Lower lobe of right lung (tissue), 2 donors: ENCODE results near the gene TDRD6. TPM values are rescaled to one million over a fixed set of nuclear protein-coding genes. Genes with fewer than 3 reads are reported as not detected.

Experiments
- ATAC-seq, 2 donors: fragments of 200-7000 bp; cut with Tn5 transposase; one replicate each; pipeline ENCODE4 v1.9.1; 2020 to 2022; ENCODE audit warnings: mild to moderate bottlenecking in 2 of 2, moderate library complexity in 2 of 2
- DNase-seq: peaks from one replicate; pipeline ENCODE4 v3.0.0-alpha.2; 2020
- H3K27ac ChIP-seq: fragments of 200-600 bp; one replicate; pipeline ENCODE4 v1.8.0; 2022
- H3K27me3 ChIP-seq: fragments of 200-600 bp; one replicate; pipeline ENCODE4 v1.8.0; 2022; ENCODE audit warnings: low read depth
- H3K36me3 ChIP-seq: fragments of 200-600 bp; one replicate; pipeline ENCODE4 v1.8.0; 2022; ENCODE audit warnings: mild to moderate bottlenecking
- H3K4me1 ChIP-seq: fragments of 200-600 bp; one replicate; pipeline ENCODE4 v1.8.0; 2022
- H3K4me3 ChIP-seq: fragments of 200-600 bp; one replicate; pipeline ENCODE4 v1.8.0; 2022; ENCODE audit warnings: mild to moderate bottlenecking
- H3K9me3 ChIP-seq: fragments of 200-600 bp; one replicate; pipeline ENCODE4 v1.8.0; 2022
- intact Hi-C: fragments of 100-400 bp; cut with DNase I; formaldehyde crosslinking; loops from one replicate; pipeline ENCODE4 v1.11.0; 2022
- total RNA-seq: library from RNA; stranded (reverse); fragmentation: NEBNext Ultra II Directional; extraction: Animal tissue kit (Norgen Biotek cat#: 25700); gene quantifications from one replicate; pipeline ENCODE4 v1.2.1, GENCODE V29; 2021
- TF ChIP-seq, protein P1 (sequence below): fragments of 200-600 bp; IDR thresholded peaks from one replicate; pipeline ENCODE4 v1.8.0; 2022; ENCODE audit warnings: antibody characterized with exemption, mild to moderate bottlenecking
- donor health status: DM: no; HTN: yes; CAD: no; lungs with severe emphysema.

Gene TDRD6
- total RNA-seq, 1 donor from 2014 or later = 0.47 TPM

DNA sequence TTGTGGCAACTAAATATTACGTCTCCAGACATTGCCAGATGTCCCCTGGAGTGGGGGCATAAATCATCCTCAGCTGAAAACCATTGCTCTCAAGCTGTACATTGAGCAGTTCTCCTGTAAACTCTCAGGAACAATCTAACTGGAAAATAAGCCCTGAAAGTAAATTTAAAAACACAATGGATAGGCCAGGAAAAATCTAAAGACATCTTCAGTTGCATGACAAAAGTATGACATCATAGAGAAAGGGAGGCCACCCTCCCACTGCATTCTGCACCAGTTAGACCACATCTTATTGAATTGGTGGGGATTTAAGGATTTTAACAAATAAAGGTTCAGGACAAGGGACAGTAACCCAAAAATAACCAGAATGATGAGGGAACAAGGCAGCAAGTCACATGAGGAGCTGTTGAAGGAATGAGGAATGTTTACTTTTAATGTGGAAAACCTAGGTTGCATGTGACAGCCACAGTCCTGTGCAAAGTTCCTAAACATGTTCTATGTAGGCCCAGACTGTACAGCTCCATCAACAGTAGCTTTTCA is 42.2 kb downstream of the TDRD6 start:
- DNase-seq = no peak
- TF ChIP-seq, protein P1, sequence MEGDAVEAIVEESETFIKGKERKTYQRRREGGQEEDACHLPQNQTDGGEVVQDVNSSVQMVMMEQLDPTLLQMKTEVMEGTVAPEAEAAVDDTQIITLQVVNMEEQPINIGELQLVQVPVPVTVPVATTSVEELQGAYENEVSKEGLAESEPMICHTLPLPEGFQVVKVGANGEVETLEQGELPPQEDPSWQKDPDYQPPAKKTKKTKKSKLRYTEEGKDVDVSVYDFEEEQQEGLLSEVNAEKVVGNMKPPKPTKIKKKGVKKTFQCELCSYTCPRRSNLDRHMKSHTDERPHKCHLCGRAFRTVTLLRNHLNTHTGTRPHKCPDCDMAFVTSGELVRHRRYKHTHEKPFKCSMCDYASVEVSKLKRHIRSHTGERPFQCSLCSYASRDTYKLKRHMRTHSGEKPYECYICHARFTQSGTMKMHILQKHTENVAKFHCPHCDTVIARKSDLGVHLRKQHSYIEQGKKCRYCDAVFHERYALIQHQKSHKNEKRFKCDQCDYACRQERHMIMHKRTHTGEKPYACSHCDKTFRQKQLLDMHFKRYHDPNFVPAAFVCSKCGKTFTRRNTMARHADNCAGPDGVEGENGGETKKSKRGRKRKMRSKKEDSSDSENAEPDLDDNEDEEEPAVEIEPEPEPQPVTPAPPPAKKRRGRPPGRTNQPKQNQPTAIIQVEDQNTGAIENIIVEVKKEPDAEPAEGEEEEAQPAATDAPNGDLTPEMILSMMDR = no peak
- Histone ChIP-seq H3K36me3 (no peaks in the 10 kb centered on the region), H3K27me3 (peaks cover under 1% of the 10 kb centered on the region), H3K27ac (no peak overlapping the region), H3K4me1 (peaks cover 4% of the 10 kb centered on the region), H3K4me3 (no peak overlapping the region), H3K9me3 (no peaks in the 10 kb centered on the region)
- no peak for ATAC-seq
- intact Hi-C loops = no loop called here

DNA sequence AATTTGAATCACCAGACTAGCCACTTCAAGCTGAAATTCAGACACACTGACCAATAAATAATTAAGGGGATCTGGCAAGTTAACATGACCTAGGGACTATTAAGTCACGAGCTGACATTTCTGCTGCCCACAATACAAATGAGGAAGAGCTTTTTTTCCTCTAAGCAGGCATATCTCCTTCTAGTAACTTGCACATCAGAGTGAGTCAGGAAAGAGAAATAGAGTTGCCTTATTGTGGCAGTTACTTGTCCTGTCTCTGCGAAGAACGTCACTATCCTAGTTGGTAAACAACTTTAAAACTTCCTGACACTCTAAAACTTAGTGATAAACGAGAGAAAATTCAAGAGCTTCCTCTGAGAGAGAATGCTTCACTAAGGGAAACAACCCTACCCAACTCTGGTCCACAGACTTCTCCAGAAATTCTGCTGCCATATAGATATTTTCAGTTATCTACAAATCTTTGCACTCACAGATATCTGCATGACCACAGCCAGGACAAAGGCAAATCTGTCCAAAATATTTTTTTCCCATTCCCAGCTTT is 43.3 kb downstream of the TDRD6 start:
- no peak for DNase-seq
- Histone ChIP-seq H3K9me3 (no peaks in the 10 kb centered on the region), H3K36me3 (no peaks in the 10 kb centered on the region), H3K27ac (no peak overlapping the region), H3K4me1 (peaks cover 13% of the 10 kb centered on the region), H3K4me3 (no peak overlapping the region), H3K27me3 (peaks cover 12% of the 10 kb centered on the region)
- ATAC-seq = peak; percentile 50 to 61
- TF ChIP-seq, protein P1 = no peak
- intact Hi-C loops = no loop called here

DNA sequence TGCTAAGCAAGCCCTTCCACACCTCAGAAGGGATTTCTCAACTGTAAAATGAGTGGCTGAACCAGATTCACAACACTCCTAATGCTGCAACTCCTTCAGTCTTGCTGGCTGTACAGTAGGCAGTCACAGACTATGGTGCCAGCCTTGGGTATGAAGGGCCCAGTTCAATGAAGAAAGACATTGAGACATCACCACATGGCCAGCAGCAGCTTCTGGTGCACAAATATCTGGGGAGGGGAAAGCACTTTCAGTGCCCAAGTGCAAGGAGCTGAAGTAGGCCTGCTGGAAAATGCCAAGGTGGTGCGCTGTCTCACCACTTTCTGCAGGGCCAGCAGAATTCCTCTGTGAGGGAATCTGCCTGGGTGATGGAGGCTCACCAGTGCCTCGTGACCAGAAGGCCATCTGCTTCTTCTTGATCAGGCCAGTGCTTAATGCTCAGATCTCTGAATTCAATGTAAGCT is 45.7 kb downstream of the TDRD6 start:
- H3K9me3 ChIP-seq = no peaks in the 10 kb centered on the region
- no peaks in the 10 kb centered on the region for H3K36me3 ChIP-seq
- peaks cover 13% of the 10 kb centered on the region for H3K4me1 ChIP-seq
- H3K27me3 ChIP-seq = peaks cover 35% of the 10 kb centered on the region
- no peak overlapping the region for H3K4me3 ChIP-seq
- TF ChIP-seq, protein P1 = no peak
- H3K27ac ChIP-seq = no peak overlapping the region
- intact Hi-C loops = no loop called here
- DNase-seq (no peak), ATAC-seq (no peak)

DNA sequence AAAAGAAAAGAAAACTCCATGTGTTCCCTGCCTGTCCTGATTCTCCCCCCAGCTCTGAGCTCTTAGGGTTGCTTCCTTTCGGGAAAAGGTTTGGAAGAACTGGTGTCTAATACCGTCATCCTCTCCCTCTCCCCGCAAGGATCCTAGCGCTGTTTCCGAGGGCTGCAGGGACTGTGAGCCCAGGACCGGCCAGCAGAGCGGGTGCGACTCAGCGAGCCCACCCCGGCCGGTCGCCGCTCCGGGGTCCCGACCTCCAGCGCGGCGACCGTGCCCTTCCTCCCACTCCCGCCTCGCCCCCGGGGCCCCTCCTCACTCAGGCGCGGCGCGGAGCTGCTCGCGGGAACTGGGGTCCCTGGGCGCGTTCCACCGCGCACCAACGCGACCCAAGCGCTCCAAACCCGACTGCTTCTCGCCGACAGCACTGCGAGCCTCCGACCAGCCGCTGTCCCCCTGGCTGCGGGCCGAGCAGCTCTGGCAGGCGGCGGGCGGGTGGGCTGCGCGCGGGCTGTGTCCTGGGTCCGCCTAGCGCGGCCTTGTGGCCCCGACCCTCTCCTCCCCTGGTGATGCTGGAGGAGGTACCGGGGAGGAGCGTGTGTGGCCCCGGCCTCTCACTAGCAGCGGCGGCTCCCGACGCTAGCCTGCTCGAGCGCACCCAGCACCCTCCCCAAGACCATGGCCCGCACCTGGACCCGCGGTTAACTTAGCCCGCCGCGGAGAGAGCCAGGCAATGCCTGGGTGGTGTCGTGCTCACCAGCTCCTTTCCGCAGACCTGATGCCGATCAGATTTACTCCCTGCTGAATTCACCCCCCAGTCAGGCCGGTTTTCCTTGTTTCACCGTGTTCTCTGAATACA is 47.4 kb downstream of the TDRD6 start, which contains the start of gene PLA2G7:
TSS of gene PLA2G7 (minus strand) at position 509 of the 853 bp plus-strand sequence. CDS start 12,484 bp downstream, outside the sequence.
- H3K27me3 ChIP-seq = peaks cover 35% of the 10 kb centered on the region
- H3K4me3 ChIP-seq = peak within 1 kb of the TSS; percentile 60
- H3K4me1 ChIP-seq = peaks cover 13% of the 10 kb centered on the region
- ATAC-seq = peak; percentile 71 to 75
- no peaks in the 10 kb centered on the region for H3K36me3 ChIP-seq
- no peaks in the 10 kb centered on the region for H3K9me3 ChIP-seq
- intact Hi-C loops = no loop called here
- TF ChIP-seq, protein P1 = no peak
- H3K27ac ChIP-seq = no peak within 1 kb of the TSS
- DNase-seq = peak; percentile 50

DNA sequence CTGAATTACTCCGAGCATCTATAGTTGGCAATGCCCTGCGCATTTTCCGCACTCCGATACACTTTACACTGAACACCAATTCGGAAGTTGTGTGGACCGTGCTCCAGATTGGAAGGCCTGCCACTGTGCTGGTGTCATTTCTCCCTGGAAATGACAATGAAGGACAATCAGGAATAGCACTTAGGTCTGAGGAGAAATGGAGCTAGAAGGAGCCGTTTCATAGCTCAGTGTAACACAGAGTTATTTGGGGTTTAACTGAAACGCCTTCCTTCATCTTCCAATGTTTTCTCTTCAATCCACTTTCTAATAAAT is 48.0 kb downstream of the TDRD6 start:
- TF ChIP-seq, protein P1 = no peak
- Histone ChIP-seq H3K4me3 (peak overlapping the region; percentile 60), H3K9me3 (no peaks in the 10 kb centered on the region), H3K27me3 (peaks cover 35% of the 10 kb centered on the region), H3K27ac (no peak overlapping the region), H3K4me1 (peaks cover 13% of the 10 kb centered on the region), H3K36me3 (no peaks in the 10 kb centered on the region)
- no peak for DNase-seq
- intact Hi-C loops = no loop called here
- ATAC-seq = no peak
